GM12878 (cell line): ENCODE data around the gene KCNH6. TPM values are rescaled to one million over a fixed set of nuclear protein-coding genes. Genes with fewer than 3 reads are reported as not detected.

Experiments
- ATAC-seq: fragments of 200-7000 bp; cut with Tn5 transposase; 3 replicates; pipeline ENCODE4 v1.9.1; 2020; ENCODE audit warnings: mild to moderate bottlenecking, moderate library complexity
- BruUV-seq: library from RNA; stranded (reverse); fragments of 400-500 nt; replicated peaks from 2 replicates; lab custom pipeline; 2021; lab: Mats Ljungman, UMichigan
- CTCF ChIA-PET: fragments of 300-600 bp; sonication (Branson Sonifier 250); formaldehyde crosslinking; extraction: SDS; loops from one replicate; lab custom pipeline; 2021; ENCODE audit warnings: inconsistent platforms; lab: Yijun Ruan, JAX
- POLR2A ChIA-PET: fragments of 350-600 bp; formaldehyde crosslinking; extraction: SDS; loops from one replicate; lab custom pipeline; 2021; ENCODE audit warnings: inconsistent platforms; lab: Charles Lee
- RAD21 ChIA-PET: fragments of 300-600 bp; sonication (Branson Sonifier 250); formaldehyde crosslinking; loops from one replicate; lab custom pipeline; 2023; ENCODE audit warnings: antibody characterized with exemption; ENCODE audit not compliant: unreplicated experiment; lab: Charles Lee
- SMC1A ChIA-PET: fragments of 300-600 bp; sonication (Branson Sonifier 250); formaldehyde crosslinking; loops from one replicate; lab custom pipeline; 2023; ENCODE audit not compliant: unreplicated experiment, uncharacterized antibody; lab: Charles Lee
- DNase-seq: peaks from one replicate; pipeline ENCODE4 v3.0.0-alpha.2; 2011; ENCODE audit warnings: low read depth, low spot score
- FAIRE-seq: peaks from 3 replicates; lab custom pipeline; 2011; peaks lifted over from hg19 to GRCh38; lab: Jason Lieb, UNC
- H2AFZ ChIP-seq: 2 replicates; pipeline ENCODE4 v1.6.0; 2011; ENCODE audit warnings: low read depth, low read length, control low read depth; ENCODE audit not compliant: control insufficient read depth
- H3K27ac ChIP-seq: 2 replicates; pipeline ENCODE4 v1.5.1; 2011; ENCODE audit warnings: control low read depth; ENCODE audit not compliant: control insufficient read depth, insufficient read depth
- H3K27me3 ChIP-seq, 2 experiments: replicated peaks in 1 of 2; 2 replicates each; pipeline versions ENCODE4 v1.6.0 to v1.6.1; 2011; ENCODE audit warnings: low read length in 1 of 2; ENCODE audit not compliant: control insufficient read depth in 2 of 2, insufficient read depth in 2 of 2
- H3K36me3 ChIP-seq, 2 experiments: 2 replicates each; pipeline ENCODE4 v1.5.1; 2011; ENCODE audit warnings: low read length in 1 of 2; ENCODE audit not compliant: control insufficient read depth in 2 of 2, insufficient read depth in 2 of 2
- H3K4me1 ChIP-seq: 2 replicates; pipeline ENCODE4 v1.6.1; 2011; ENCODE audit warnings: mild to moderate bottlenecking, low read length, moderate library complexity, mixed read lengths; ENCODE audit not compliant: control insufficient read depth, insufficient read depth
- H3K4me2 ChIP-seq: 2 replicates; pipeline ENCODE4 v1.6.0; 2011; ENCODE audit warnings: control low read depth; ENCODE audit not compliant: control insufficient read depth, insufficient read depth
- H3K4me3 ChIP-seq: fragments of 200-600 bp; sonication (generic); 2 replicates; pipeline ENCODE4 v1.5.1; 2016
- H3K79me2 ChIP-seq: 2 replicates; pipeline ENCODE4 v1.6.0; 2011; ENCODE audit warnings: low read length; ENCODE audit not compliant: control insufficient read depth, insufficient read depth
- H3K9ac ChIP-seq: 2 replicates; pipeline ENCODE4 v1.8.0; 2011; ENCODE audit warnings: low read length, control low read depth, mixed read lengths; ENCODE audit not compliant: control insufficient read depth, insufficient read depth
- H3K9me3 ChIP-seq: replicated peaks from 3 replicates; pipeline ENCODE4 v1.5.1; 2011; ENCODE audit warnings: mild to moderate bottlenecking, low read length; ENCODE audit not compliant: control insufficient read depth, insufficient read depth
- H4K20me1 ChIP-seq: 2 replicates; pipeline ENCODE4 v1.6.0; 2011; ENCODE audit not compliant: control insufficient read depth, insufficient read depth
- ASH2L ChIP-seq: fragments of 300-600, 200-600 bp; sonication (generic); IDR thresholded peaks from 2 replicates; pipeline ENCODE4 v1.6.1; 2017; ENCODE audit warnings: low read depth, mild to moderate bottlenecking, borderline replicate concordance
- BCL11A ChIP-seq: IDR thresholded peaks from 2 replicates; pipeline ENCODE4 v1.6.1; 2011; ENCODE audit warnings: low read depth, low read length
- BMI1 ChIP-seq: fragments of 450-650 bp; IDR thresholded peaks from 2 replicates; pipeline ENCODE4 v1.6.1; 2016; ENCODE audit warnings: mild to moderate bottlenecking, moderate library complexity, borderline replicate concordance
- CREM ChIP-seq: IDR thresholded peaks from 2 replicates; pipeline ENCODE4 v1.6.1; 2014; ENCODE audit warnings: antibody characterized with exemption, low read depth
- GATAD2B ChIP-seq: fragments of 450-650 bp; conservative IDR thresholded peaks from 2 replicates; pipeline ENCODE4 v1.6.1; 2017; ENCODE audit warnings: low read depth, mild to moderate bottlenecking, moderate library complexity
- KDM1A ChIP-seq: fragments of 200-600 bp; sonication (generic); IDR thresholded peaks from 2 replicates; pipeline ENCODE4 v1.6.1; 2016; ENCODE audit warnings: borderline replicate concordance
- MTA2 ChIP-seq: fragments of 450-650 bp; IDR thresholded peaks from 2 replicates; pipeline ENCODE4 v1.6.1; 2016; ENCODE audit warnings: low read depth, mild to moderate bottlenecking, moderate library complexity
- NFXL1 ChIP-seq: fragments of 450-650 bp; IDR thresholded peaks from 2 replicates; pipeline ENCODE4 v1.6.1; 2017; ENCODE audit warnings: antibody characterized with exemption, mild to moderate bottlenecking, borderline replicate concordance
- NKRF ChIP-seq: fragments of 450-650 bp; conservative IDR thresholded peaks from 2 replicates; pipeline ENCODE4 v1.6.1; 2017; ENCODE audit warnings: mild to moderate bottlenecking, moderate library complexity
- NR2C1 ChIP-seq: fragments of 450-650 bp; IDR thresholded peaks from 2 replicates; pipeline ENCODE4 v1.6.1; 2017; ENCODE audit warnings: antibody characterized with exemption, mild to moderate bottlenecking, moderate library complexity
- PKNOX1 ChIP-seq: fragments of 450-650 bp; IDR thresholded peaks from 2 replicates; pipeline ENCODE4 v1.6.1; 2016; ENCODE audit warnings: mild to moderate bottlenecking
- RAD21 ChIP-seq: IDR thresholded peaks from 2 replicates; pipeline ENCODE4 v1.6.1; 2011; ENCODE audit warnings: mild to moderate bottlenecking, low read depth, low read length, moderate library complexity; ENCODE audit not compliant: insufficient read depth
- SREBF1 ChIP-seq: IDR thresholded peaks from 2 replicates; pipeline ENCODE4 v1.6.1; 2012; ENCODE audit warnings: mild to moderate bottlenecking, low read length
- SUZ12 ChIP-seq: fragments of 200-600 bp; sonication (generic); IDR thresholded peaks from one replicate; pipeline ENCODE4 v1.6.1; 2018; ENCODE audit warnings: antibody characterized with exemption, mild to moderate bottlenecking; ENCODE audit not compliant: unreplicated experiment
- WGBS: methylation state at CpG from one replicate; pipeline ENCODE4 v1.1.6; 2016; ENCODE audit warnings: low lambda C conversion rate; ENCODE audit not compliant: insufficient replicate concordance, insufficient coverage; ENCODE audit errors: missing lambda C conversion rate; 5-methylcytosine and 5-hydroxymethylcytosine counted together
- in situ Hi-C: fragments of 300-500 bp; cut with MboI; formaldehyde crosslinking; loops from 9 replicates; pipeline ENCODE4 v1.14.3; 2018; ENCODE audit warnings: mixed read lengths
- intact Hi-C: fragments of 100-400 bp; cut with micrococcal nuclease; formaldehyde crosslinking; loops from one replicate; pipeline ENCODE4 v1.14.2; 2022; ENCODE audit not compliant: unreplicated experiment
- polyA plus RNA-seq, 11 experiments: library from polyadenylated mRNA; depleted of rRNA in 4 of 11; unstranded in 6 of 11; stranded (reverse) in 5 of 11; fragments of >200 nt; fragmentation: Nextera tagmentation in 4 of 11; fragmentation: Illumina TruSeq in 1 of 11; extraction: Ambion mirVana in 4 of 11; extraction: Trizol in 1 of 11; gene quantifications; 1 replicate in 1 of 11; 2 replicates in 10 of 11; pipeline versions ENCODE4 v1.2.1 to v1.2.3, GENCODE V29; 2011 to 2016; ENCODE audit warnings: inconsistent platforms in 2 of 11, missing spikeins in 2 of 11, low read depth in 1 of 11
- total RNA-seq, 4 experiments: library from RNA; depleted of rRNA in 3 of 4; stranded (reverse); fragments of >200 nt in 3 of 4; fragmentation: Illumina TruSeq in 1 of 4; extraction: Trizol in 1 of 4; gene quantifications; 2 replicates each; pipeline versions ENCODE4 v1.2.1 to v1.2.3, GENCODE V29; 2013 to 2021
- TF ChIP-seq, protein P1 (sequence below): IDR thresholded peaks from 2 replicates; pipeline ENCODE4 v1.6.1; 2011; ENCODE audit warnings: low read depth, low read length, improper control_type of control experiment, borderline replicate concordance
- TF ChIP-seq, protein P2 (sequence below): fragments of 450-650 bp; IDR thresholded peaks from 2 replicates; pipeline ENCODE4 v1.6.1; 2016; ENCODE audit warnings: mild to moderate bottlenecking, moderate library complexity, borderline replicate concordance

KCNH6 gene
- total and polyA plus RNA-seq, 10 of the 15 experiments (the other 5 are each of a cell fraction or from before 2014, with no cell fraction given), result not detected

DNA sequence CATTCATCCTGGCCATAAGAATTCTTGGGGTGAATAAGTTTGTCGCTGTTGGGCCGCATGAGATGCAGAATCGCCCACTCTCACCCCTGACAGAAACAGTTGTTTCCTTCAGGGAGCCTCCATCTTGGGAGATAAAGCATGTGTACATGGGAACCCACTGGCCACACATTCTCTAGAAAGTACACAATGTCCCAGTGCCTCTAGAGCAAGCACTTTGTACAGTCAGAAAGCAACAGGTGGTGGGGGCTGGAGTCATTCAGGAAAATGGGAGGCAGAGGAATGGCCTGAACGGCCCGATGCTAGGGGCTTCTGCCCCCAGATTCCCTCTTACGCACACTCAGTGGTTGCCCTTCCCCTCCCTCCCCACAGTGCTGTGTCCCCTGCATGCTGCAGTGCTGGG is 30.2 kb upstream of the KCNH6 start (continued):
- TF ChIP-seq NKRF, result no peak

GRCh38 chr17:63493411-63493810 is 29.7 kb upstream of the KCNH6 start:
- no peak overlapping the region for H3K4me2 ChIP-seq
- H3K4me1 ChIP-seq, result no peaks in the 10 kb centered on the region
- WGBS, result 39% methylated on average over 9 of the region's 9 CpGs
- no peak for FAIRE-seq
- intact Hi-C loops, result no loop called here
- in situ Hi-C loops, result no loop called here
- no peak overlapping the region for H3K4me3 ChIP-seq
- CTCF ChIA-PET, result interaction anchor here (1.4 kb wide), 1 partner anchor 21 kb away, joined by 3 read pairs; no protein-coding TSS in a partner anchor
- TF ChIP-seq GATAD2B (no peak), ASH2L (no peak), KDM1A (no peak), SUZ12 (no peak), NFXL1 (no peak), MTA2 (no peak), NR2C1 (no peak), SREBF1 (no peak), PKNOX1 (no peak), BCL11A (no peak), RAD21 (no peak), BMI1 (no peak), CREM (no peak)
- TF ChIP-seq, protein P1, sequence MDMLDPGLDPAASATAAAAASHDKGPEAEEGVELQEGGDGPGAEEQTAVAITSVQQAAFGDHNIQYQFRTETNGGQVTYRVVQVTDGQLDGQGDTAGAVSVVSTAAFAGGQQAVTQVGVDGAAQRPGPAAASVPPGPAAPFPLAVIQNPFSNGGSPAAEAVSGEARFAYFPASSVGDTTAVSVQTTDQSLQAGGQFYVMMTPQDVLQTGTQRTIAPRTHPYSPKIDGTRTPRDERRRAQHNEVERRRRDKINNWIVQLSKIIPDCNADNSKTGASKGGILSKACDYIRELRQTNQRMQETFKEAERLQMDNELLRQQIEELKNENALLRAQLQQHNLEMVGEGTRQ, result no peak
- TF ChIP-seq, protein P2, sequence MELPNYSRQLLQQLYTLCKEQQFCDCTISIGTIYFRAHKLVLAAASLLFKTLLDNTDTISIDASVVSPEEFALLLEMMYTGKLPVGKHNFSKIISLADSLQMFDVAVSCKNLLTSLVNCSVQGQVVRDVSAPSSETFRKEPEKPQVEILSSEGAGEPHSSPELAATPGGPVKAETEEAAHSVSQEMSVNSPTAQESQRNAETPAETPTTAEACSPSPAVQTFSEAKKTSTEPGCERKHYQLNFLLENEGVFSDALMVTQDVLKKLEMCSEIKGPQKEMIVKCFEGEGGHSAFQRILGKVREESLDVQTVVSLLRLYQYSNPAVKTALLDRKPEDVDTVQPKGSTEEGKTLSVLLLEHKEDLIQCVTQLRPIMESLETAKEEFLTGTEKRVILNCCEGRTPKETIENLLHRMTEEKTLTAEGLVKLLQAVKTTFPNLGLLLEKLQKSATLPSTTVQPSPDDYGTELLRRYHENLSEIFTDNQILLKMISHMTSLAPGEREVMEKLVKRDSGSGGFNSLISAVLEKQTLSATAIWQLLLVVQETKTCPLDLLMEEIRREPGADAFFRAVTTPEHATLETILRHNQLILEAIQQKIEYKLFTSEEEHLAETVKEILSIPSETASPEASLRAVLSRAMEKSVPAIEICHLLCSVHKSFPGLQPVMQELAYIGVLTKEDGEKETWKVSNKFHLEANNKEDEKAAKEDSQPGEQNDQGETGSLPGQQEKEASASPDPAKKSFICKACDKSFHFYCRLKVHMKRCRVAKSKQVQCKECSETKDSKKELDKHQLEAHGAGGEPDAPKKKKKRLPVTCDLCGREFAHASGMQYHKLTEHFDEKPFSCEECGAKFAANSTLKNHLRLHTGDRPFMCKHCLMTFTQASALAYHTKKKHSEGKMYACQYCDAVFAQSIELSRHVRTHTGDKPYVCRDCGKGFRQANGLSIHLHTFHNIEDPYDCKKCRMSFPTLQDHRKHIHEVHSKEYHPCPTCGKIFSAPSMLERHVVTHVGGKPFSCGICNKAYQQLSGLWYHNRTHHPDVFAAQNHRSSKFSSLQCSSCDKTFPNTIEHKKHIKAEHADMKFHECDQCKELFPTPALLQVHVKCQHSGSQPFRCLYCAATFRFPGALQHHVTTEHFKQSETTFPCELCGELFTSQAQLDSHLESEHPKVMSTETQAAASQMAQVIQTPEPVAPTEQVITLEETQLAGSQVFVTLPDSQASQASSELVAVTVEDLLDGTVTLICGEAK, result no peak
- H3K9me3 ChIP-seq, result no peaks in the 10 kb centered on the region
- H3K79me2 ChIP-seq, result no peaks in the 10 kb centered on the region
- H3K27me3 ChIP-seq, result peaks cover 0 to 1% of the 10 kb centered on the region in 2 experiments; a peak in 3 of 4 replicates
- POLR2A ChIA-PET, result no interaction called here
- no peak overlapping the region for H2AFZ ChIP-seq
- RAD21 ChIA-PET, result no interaction called here
- no peaks in the 10 kb centered on the region for H4K20me1 ChIP-seq
- H3K27ac ChIP-seq, result no peak overlapping the region
- BruUV-seq, result no TSS peak
- no peak for ATAC-seq
- SMC1A ChIA-PET, result no interaction called here
- no peak overlapping the region for H3K9ac ChIP-seq
- H3K36me3 ChIP-seq, result no peaks in the 10 kb centered on the region
- no peak for DNase-seq
